Breast epithelium (tissue), 3 donors: ENCODE data around the gene LSM11.

Experiments
- POLR2A ChIP-seq: fragments of 450-650 bp; IDR thresholded peaks from one replicate; pipeline ENCODE4 v1.6.1; 2016; ENCODE audit warnings: antibody characterized with exemption, mild to moderate bottlenecking, moderate library complexity
- TF ChIP-seq, protein P1 (sequence below), 3 donors: fragments of 450-650 bp; IDR thresholded peaks; one replicate each; pipeline ENCODE4 v1.5.1; 2016 to 2017; ENCODE audit warnings: antibody characterized with exemption in 3 of 3, mild to moderate bottlenecking in 3 of 3, moderate library complexity in 3 of 3

DNA sequence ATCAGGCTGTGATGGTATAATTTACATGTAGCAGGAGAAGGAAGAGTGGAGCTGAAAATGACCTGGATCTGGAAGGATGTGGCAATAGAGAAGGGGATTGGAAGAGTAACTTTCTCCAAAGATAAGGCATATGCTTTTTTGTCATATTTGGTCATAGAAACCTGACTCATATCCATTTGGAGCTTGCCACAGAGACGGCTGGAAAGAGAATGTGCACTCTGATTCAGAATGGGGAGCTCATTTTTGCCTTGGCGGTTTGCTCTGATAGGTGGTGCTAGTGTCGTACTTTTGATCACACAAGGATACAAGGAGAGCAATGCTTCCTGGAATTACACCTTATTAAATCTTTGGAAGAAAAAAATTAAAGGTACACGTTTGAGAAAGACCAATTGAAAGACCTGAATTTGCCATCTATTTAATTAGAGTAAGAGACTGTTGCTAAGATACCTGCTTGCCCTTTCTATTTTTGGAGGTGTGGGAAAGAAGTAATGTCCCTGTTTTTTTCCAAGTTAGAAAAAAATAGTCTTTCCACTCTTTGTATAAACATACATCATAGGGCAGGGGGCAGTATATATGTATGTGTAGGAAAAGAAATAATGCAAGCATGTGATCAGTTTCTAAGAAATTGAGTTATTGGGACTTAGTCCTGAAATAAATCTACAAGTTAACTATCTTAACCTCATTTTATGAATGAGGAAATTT is 5.4 kb downstream of the LSM11 start:
- TF ChIP-seq, protein P1, sequence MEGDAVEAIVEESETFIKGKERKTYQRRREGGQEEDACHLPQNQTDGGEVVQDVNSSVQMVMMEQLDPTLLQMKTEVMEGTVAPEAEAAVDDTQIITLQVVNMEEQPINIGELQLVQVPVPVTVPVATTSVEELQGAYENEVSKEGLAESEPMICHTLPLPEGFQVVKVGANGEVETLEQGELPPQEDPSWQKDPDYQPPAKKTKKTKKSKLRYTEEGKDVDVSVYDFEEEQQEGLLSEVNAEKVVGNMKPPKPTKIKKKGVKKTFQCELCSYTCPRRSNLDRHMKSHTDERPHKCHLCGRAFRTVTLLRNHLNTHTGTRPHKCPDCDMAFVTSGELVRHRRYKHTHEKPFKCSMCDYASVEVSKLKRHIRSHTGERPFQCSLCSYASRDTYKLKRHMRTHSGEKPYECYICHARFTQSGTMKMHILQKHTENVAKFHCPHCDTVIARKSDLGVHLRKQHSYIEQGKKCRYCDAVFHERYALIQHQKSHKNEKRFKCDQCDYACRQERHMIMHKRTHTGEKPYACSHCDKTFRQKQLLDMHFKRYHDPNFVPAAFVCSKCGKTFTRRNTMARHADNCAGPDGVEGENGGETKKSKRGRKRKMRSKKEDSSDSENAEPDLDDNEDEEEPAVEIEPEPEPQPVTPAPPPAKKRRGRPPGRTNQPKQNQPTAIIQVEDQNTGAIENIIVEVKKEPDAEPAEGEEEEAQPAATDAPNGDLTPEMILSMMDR (IDR thresholded peaks at IDR 0.05): no peak
- no peak for TF ChIP-seq POLR2A
